ENCODE measurements around the gene SLC39A7. TPM values are rescaled to one million over a fixed set of nuclear protein-coding genes. Genes with fewer than 3 reads are reported as not detected.

The SLC39A7 gene
- total and polyA plus RNA-seq, 2 of the 13 experiments (the other 11 are each of a cell fraction or from before 2014, with no cell fraction given): 142 to 229 TPM

GRCh38 chr6:33247977-33248642, 47.4 kb downstream of the SLC39A7 start (continued):
- TF ChIP-seq FOXP4 (CRISPR knock-in tag; IDR thresholded peaks at IDR 0.05): peak; percentile 48; the same call in 1 of the 2 replicates
- TF ChIP-seq HDAC6 (IDR thresholded peaks at IDR 0.05; ENCODE audit: low read depth, low read length): no peak
- no peak for TF ChIP-seq ZNF292 (CRISPR knock-in tag; IDR thresholded peaks at IDR 0.05; ENCODE audit: borderline replicate concordance, low read depth)
- no peak for TF ChIP-seq ZNF75D (CRISPR knock-in tag; IDR thresholded peaks at IDR 0.05; ENCODE audit: borderline replicate concordance)
- no peak for TF ChIP-seq HNF1B (CRISPR knock-in tag; IDR thresholded peaks at IDR 0.05)
- TF ChIP-seq ZNF138 (CRISPR knock-in tag; IDR thresholded peaks at IDR 0.05; ENCODE audit: low read depth): no peak
- no peak for TF ChIP-seq ARID2 (CRISPR knock-in tag; IDR thresholded peaks at IDR 0.05; ENCODE audit: borderline replicate concordance)
- TF ChIP-seq, protein P1, sequence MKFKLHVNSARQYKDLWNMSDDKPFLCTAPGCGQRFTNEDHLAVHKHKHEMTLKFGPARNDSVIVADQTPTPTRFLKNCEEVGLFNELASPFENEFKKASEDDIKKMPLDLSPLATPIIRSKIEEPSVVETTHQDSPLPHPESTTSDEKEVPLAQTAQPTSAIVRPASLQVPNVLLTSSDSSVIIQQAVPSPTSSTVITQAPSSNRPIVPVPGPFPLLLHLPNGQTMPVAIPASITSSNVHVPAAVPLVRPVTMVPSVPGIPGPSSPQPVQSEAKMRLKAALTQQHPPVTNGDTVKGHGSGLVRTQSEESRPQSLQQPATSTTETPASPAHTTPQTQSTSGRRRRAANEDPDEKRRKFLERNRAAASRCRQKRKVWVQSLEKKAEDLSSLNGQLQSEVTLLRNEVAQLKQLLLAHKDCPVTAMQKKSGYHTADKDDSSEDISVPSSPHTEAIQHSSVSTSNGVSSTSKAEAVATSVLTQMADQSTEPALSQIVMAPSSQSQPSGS (CRISPR knock-in tag; IDR thresholded peaks at IDR 0.05): no peak; the same call in 1 of the 2 replicates
- TF ChIP-seq HNRNPH1 (optimal IDR thresholded peaks at IDR 0.05; ENCODE audit: low read depth, low read length): no peak
- TF ChIP-seq, protein P2, sequence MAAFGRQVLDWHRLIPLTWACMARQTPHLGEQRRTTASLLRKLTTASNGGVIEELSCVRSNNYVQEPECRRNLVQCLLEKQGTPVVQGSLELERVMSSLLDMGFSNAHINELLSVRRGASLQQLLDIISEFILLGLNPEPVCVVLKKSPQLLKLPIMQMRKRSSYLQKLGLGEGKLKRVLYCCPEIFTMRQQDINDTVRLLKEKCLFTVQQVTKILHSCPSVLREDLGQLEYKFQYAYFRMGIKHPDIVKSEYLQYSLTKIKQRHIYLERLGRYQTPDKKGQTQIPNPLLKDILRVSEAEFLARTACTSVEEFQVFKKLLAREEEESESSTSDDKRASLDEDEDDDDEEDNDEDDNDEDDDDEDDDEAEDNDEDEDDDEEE (CRISPR knock-in tag; IDR thresholded peaks at IDR 0.05): no peak; the same call in 1 of the 2 replicates
- no peak for TF ChIP-seq ZNF337 (CRISPR knock-in tag; IDR thresholded peaks at IDR 0.05; ENCODE audit: borderline replicate concordance, low read depth)
- TF ChIP-seq MTA1 (CRISPR knock-in tag; IDR thresholded peaks at IDR 0.05; ENCODE audit: borderline replicate concordance): no peak
- TF ChIP-seq TFDP2 (CRISPR knock-in tag; IDR thresholded peaks at IDR 0.05): peak; percentile 44
- TF ChIP-seq SRY (CRISPR knock-in tag; IDR thresholded peaks at IDR 0.05): no peak
- TF ChIP-seq, protein P3, sequence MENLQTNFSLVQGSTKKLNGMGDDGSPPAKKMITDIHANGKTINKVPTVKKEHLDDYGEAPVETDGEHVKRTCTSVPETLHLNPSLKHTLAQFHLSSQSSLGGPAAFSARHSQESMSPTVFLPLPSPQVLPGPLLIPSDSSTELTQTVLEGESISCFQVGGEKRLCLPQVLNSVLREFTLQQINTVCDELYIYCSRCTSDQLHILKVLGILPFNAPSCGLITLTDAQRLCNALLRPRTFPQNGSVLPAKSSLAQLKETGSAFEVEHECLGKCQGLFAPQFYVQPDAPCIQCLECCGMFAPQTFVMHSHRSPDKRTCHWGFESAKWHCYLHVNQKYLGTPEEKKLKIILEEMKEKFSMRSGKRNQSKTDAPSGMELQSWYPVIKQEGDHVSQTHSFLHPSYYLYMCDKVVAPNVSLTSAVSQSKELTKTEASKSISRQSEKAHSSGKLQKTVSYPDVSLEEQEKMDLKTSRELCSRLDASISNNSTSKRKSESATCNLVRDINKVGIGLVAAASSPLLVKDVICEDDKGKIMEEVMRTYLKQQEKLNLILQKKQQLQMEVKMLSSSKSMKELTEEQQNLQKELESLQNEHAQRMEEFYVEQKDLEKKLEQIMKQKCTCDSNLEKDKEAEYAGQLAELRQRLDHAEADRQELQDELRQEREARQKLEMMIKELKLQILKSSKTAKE (CRISPR knock-in tag; IDR thresholded peaks at IDR 0.05; ENCODE audit: borderline replicate concordance): no peak
- no peak for TF ChIP-seq REXO4 (CRISPR knock-in tag; IDR thresholded peaks at IDR 0.05; ENCODE audit: borderline replicate concordance)
- 0 out of 2 replicates have a peak, but pooled peaks have one; percentile 32 for TF ChIP-seq SP5 (CRISPR knock-in tag; IDR thresholded peaks at IDR 0.05; ENCODE audit: borderline replicate concordance, low read depth)
